H1 (cell line): ENCODE measurements around the gene RTN4. TPM values are rescaled to one million over a fixed set of nuclear protein-coding genes. Genes with fewer than 3 reads are reported as not detected.
A peak's percentile ranks its signal among the peaks of the same experiment; 100 is the strongest.

ENCODE experiments used
- CTCF ChIA-PET: fragments of 300-600 bp; sonication (Branson Sonifier 250); formaldehyde crosslinking; loops from one replicate; lab custom pipeline; 2021; ENCODE audit not compliant: partially characterized antibody; lab: Charles Lee
- POLR2A ChIA-PET: fragments of 300-600 bp; sonication (Branson Sonifier 250); formaldehyde crosslinking; loops from one replicate; lab custom pipeline; 2021; ENCODE audit warnings: inconsistent platforms; ENCODE audit not compliant: partially characterized antibody; lab: Charles Lee
- DNase-seq, 2 experiments: peaks; one replicate each; pipeline versions ENCODE4 v3.0.0 to v3.0.0-alpha.2; 2010 to 2022; ENCODE audit warnings: low spot score in 2 of 2, low read depth in 1 of 2, mixed read lengths in 1 of 2
- FAIRE-seq: peaks from 2 replicates; lab custom pipeline; 2011; peaks lifted over from hg19 to GRCh38; lab: Jason Lieb, UNC
- H2AFZ ChIP-seq: 2 replicates; pipeline ENCODE4 v1.8.1; 2012; ENCODE audit warnings: low read length, inconsistent platforms
- H2AK5ac ChIP-seq: 2 replicates; pipeline ENCODE4 v1.6.1; 2013; ENCODE audit warnings: low read depth, low read length
- H2BK120ac ChIP-seq: replicated peaks from 2 replicates; pipeline ENCODE3; 2013; ENCODE audit warnings: low read depth, low read length, inconsistent platforms
- H2BK12ac ChIP-seq: 2 replicates; pipeline ENCODE4 v1.6.1; 2013; ENCODE audit warnings: low read depth, low read length
- H2BK15ac ChIP-seq: 2 replicates; pipeline ENCODE4 v1.6.1; 2013; ENCODE audit warnings: low read length
- H2BK20ac ChIP-seq: 2 replicates; pipeline ENCODE4 v1.6.1; 2013; ENCODE audit warnings: low read length
- H2BK5ac ChIP-seq: 2 replicates; pipeline ENCODE4 v1.6.1; 2013; ENCODE audit warnings: low read depth, low read length
- H3K14ac ChIP-seq: 2 replicates; pipeline ENCODE4 v1.6.1; 2013; ENCODE audit warnings: inconsistent platforms; ENCODE audit not compliant: insufficient read length
- H3K18ac ChIP-seq: 2 replicates; pipeline ENCODE4 v1.6.1; 2013; ENCODE audit warnings: low read length; ENCODE audit errors: extremely low read depth
- H3K23ac ChIP-seq: 2 replicates; pipeline ENCODE4 v1.6.1; 2013; ENCODE audit warnings: inconsistent platforms; ENCODE audit not compliant: insufficient read length
- H3K23me2 ChIP-seq: 2 replicates; pipeline ENCODE4 v1.6.1; 2013; ENCODE audit warnings: low read depth, low read length
- H3K27ac ChIP-seq: 2 replicates; pipeline ENCODE4 v1.6.1; 2011; ENCODE audit warnings: low read depth, low read length, inconsistent platforms
- H3K27me3 ChIP-seq, 4 experiments: replicated peaks in 1 of 4; 1 replicate in 1 of 4; 2 replicates in 3 of 4; pipeline versions ENCODE4 v1.6.1 to v1.8.1; 2011 to 2013; ENCODE audit warnings: low read length in 3 of 4, mild to moderate bottlenecking in 3 of 4, inconsistent platforms in 2 of 4, mixed read lengths in 2 of 4, moderate library complexity in 1 of 4; ENCODE audit not compliant: control insufficient read depth in 3 of 4, insufficient read depth in 3 of 4; ENCODE audit errors: extremely low read depth in 1 of 4
- H3K36me3 ChIP-seq, 4 experiments: 2 replicates each; pipeline versions ENCODE4 v1.6.1 to v1.8.1; 2011 to 2013; ENCODE audit warnings: mild to moderate bottlenecking in 4 of 4, low read length in 3 of 4, moderate library complexity in 2 of 4, control low read depth in 1 of 4, inconsistent platforms in 1 of 4; ENCODE audit not compliant: insufficient read depth in 4 of 4, control insufficient read depth in 2 of 4
- H3K4ac ChIP-seq: replicated peaks from 2 replicates; pipeline ENCODE3; 2013; ENCODE audit warnings: low read length, low read depth, mixed read lengths, inconsistent platforms; ENCODE audit not compliant: insufficient read length
- H3K4me1 ChIP-seq, 4 experiments: replicated peaks in 1 of 4; 1 replicate in 1 of 4; 2 replicates in 3 of 4; pipeline versions ENCODE4 v1.6.1 to v1.8.1; 2011 to 2013; ENCODE audit warnings: low read length in 3 of 4, inconsistent platforms in 2 of 4, mixed read lengths in 1 of 4; ENCODE audit not compliant: insufficient read depth in 4 of 4, control insufficient read depth in 3 of 4
- H3K4me2 ChIP-seq, 2 experiments: 2 replicates each; pipeline versions ENCODE4 v1.6.1 to v1.8.1; 2011 to 2013; ENCODE audit warnings: low read depth in 2 of 2, low read length in 2 of 2, control low read depth in 1 of 2, inconsistent platforms in 1 of 2, mild to moderate bottlenecking in 1 of 2; ENCODE audit not compliant: insufficient read depth in 1 of 2
- H3K4me3 ChIP-seq, 4 experiments: fragments of 200-600, 300-600 bp in 1 of 4; sonication (generic), shearing (Covaris generic), sonication (Bioruptor Twin) in 1 of 4; 2 replicates each; pipeline versions ENCODE4 v1.5.1 to v1.8.1; 2011 to 2016; ENCODE audit warnings: low read length in 4 of 4, low read depth in 3 of 4, control low read depth in 2 of 4, inconsistent platforms in 2 of 4, mild to moderate bottlenecking in 2 of 4, mixed read lengths in 1 of 4, moderate library complexity in 1 of 4; ENCODE audit not compliant: insufficient read depth in 2 of 4; ENCODE audit errors: extremely low read depth in 1 of 4
- H3K56ac ChIP-seq: replicated peaks from 2 replicates; pipeline ENCODE3; 2013; ENCODE audit warnings: low read depth, mild to moderate bottlenecking, mixed read lengths, low read length, inconsistent platforms; ENCODE audit not compliant: insufficient read length
- H3K79me1 ChIP-seq: 2 replicates; pipeline ENCODE4 v1.6.1; 2013; ENCODE audit warnings: low read depth, low read length, control low read depth
- H3K79me2 ChIP-seq, 2 experiments: 2 replicates each; pipeline versions ENCODE4 v1.6.1 to v1.8.1; 2012 to 2013; ENCODE audit warnings: low read length in 2 of 2, mild to moderate bottlenecking in 2 of 2, inconsistent platforms in 1 of 2; ENCODE audit not compliant: insufficient read depth in 2 of 2, control insufficient read depth in 1 of 2
- H3K9ac ChIP-seq, 4 experiments: replicated peaks in 1 of 4; 1 replicate in 1 of 4; 2 replicates in 3 of 4; pipeline versions ENCODE4 v1.6.1 to v1.8.1; 2011 to 2013; ENCODE audit warnings: low read depth in 3 of 4, low read length in 3 of 4, control low read depth in 2 of 4, mild to moderate bottlenecking in 2 of 4, moderate library complexity in 2 of 4, inconsistent platforms in 1 of 4; ENCODE audit errors: extremely low read depth in 1 of 4
- H3K9me3 ChIP-seq, 2 experiments: 2 replicates each; pipeline versions ENCODE4 v1.6.1 to v1.8.1; 2012 to 2013; ENCODE audit warnings: mild to moderate bottlenecking in 2 of 2, moderate library complexity in 2 of 2, control low read depth in 1 of 2, inconsistent platforms in 1 of 2, low read depth in 1 of 2, low read length in 1 of 2, mixed read lengths in 1 of 2; ENCODE audit not compliant: insufficient read depth in 2 of 2
- H4K20me1 ChIP-seq, 2 experiments: replicated peaks in 1 of 2; 2 replicates each; pipeline versions ENCODE3 to v1.8.1; 2011 to 2013; ENCODE audit warnings: inconsistent platforms in 2 of 2, low read length in 2 of 2, mild to moderate bottlenecking in 1 of 2; ENCODE audit not compliant: insufficient read depth in 2 of 2, control insufficient read depth in 1 of 2
- H4K5ac ChIP-seq: 2 replicates; pipeline ENCODE4 v1.6.1; 2013; ENCODE audit warnings: low read length, low read depth, mixed read lengths, inconsistent platforms; ENCODE audit not compliant: insufficient read length
- H4K8ac ChIP-seq: 2 replicates; pipeline ENCODE4 v1.8.0; 2013; ENCODE audit warnings: mild to moderate bottlenecking, moderate library complexity, low read length, inconsistent platforms; ENCODE audit not compliant: insufficient read depth; ENCODE audit errors: extremely low read depth
- H4K91ac ChIP-seq: replicated peaks from 2 replicates; pipeline ENCODE3; 2013; ENCODE audit warnings: low read length, mixed read lengths, inconsistent platforms; ENCODE audit not compliant: insufficient read length
- BACH1 ChIP-seq: IDR thresholded peaks from 2 replicates; pipeline ENCODE4 v1.6.1; 2012; ENCODE audit warnings: low read length, improper control_type of control experiment
- RAD21 ChIP-seq, 2 experiments: IDR thresholded peaks in 1 of 2; conservative IDR thresholded peaks in 1 of 2; 2 replicates each; pipeline ENCODE4 v1.6.1; 2011; ENCODE audit warnings: low read depth in 2 of 2, low read length in 2 of 2, improper control_type of control experiment in 1 of 2, inconsistent platforms in 1 of 2, mild to moderate bottlenecking in 1 of 2, moderate library complexity in 1 of 2
- WGBS, 2 experiments: shearing (Covaris generic) in 1 of 2; methylation state at CpG; one replicate each; pipeline versions ENCODE4 v1.1.6 to v1.1.7; 2013 to 2015; ENCODE audit warnings: low lambda C conversion rate in 2 of 2, mixed read lengths in 2 of 2, inconsistent platforms in 1 of 2, low coverage in 1 of 2, missing lambda C conversion rate in 1 of 2; ENCODE audit not compliant: insufficient replicate concordance in 2 of 2, insufficient coverage in 1 of 2, insufficient read length in 1 of 2; ENCODE audit errors: extremely low coverage in 1 of 2, missing lambda C conversion rate in 1 of 2; 5-methylcytosine and 5-hydroxymethylcytosine counted together
- polyA plus RNA-seq, 7 experiments: library from polyadenylated mRNA; depleted of rRNA in 3 of 7; stranded (reverse) in 5 of 7; unstranded in 2 of 7; fragments of >200 nt in 5 of 7; fragments of 200-250 nt in 2 of 7; gene quantifications; 1 replicate in 5 of 7; 2 replicates in 1 of 7; 4 replicates in 1 of 7; pipeline versions ENCODE4 v1.2.1 to v1.2.3, GENCODE V29; 2011 to 2013; ENCODE audit warnings: missing spikeins in 2 of 7, mixed read lengths in 2 of 7
- total RNA-seq: library from RNA; stranded (reverse); fragmentation: NEBNext Ultra II Directional; extraction: Animal tissue kit (Norgen Biotek cat#: 25700); gene quantifications from 2 replicates; pipeline ENCODE4 v1.2.1, GENCODE V29; 2021
- TF ChIP-seq, protein P1 (sequence below), 3 experiments: IDR thresholded peaks; 1 replicate in 2 of 3; 2 replicates in 1 of 3; pipeline versions ENCODE4 v1.5.1 to v1.6.1; 2011; ENCODE audit warnings: low read length in 3 of 3, mild to moderate bottlenecking in 3 of 3, inconsistent platforms in 2 of 3, low read depth in 1 of 3, moderate library complexity in 1 of 3; ENCODE audit not compliant: insufficient read depth in 1 of 3; ENCODE audit errors: control extremely low read depth in 1 of 3

The RTN4 gene
- total and polyA plus RNA-seq, 2 of the 8 experiments (the other 6 are each of a cell fraction or from before 2014, with no cell fraction given): 179 to 242 TPM

DNA sequence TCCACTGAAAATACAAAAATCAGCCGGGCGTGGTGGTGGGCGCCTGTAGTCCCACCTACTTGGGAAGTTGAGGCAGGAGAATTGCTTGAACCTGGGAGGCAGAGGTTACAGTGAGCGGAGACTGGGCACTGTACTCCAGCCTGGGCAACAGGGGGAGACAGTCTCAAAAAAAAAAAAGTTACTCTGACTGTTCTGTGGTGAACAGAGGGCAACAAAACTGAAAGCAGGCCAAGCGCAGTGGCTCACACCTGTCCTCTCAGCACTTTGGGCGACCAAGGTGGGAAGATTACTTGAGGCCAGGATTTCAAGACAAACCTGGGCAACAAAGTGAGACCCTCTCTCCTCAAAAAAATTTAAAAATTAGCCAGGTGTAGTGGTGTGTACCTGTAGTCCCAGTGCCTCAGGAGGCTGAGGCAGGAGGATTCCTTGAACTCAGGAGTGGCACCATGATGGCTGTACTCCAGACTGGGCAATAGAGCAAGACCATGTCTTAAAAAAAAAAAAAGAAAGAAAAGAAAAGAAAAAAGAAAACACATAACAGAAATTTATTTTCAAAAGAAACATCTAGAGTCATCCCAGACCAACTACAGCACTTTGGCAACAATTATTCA lies 13.6 kb upstream of the RTN4 start:
- Histone ChIP-seq H2BK5ac (no peak overlapping the region), H2BK120ac (no peak overlapping the region), H3K79me1 (no peaks in the 10 kb centered on the region), H3K56ac (no peak overlapping the region), H3K27ac (no peak overlapping the region), H3K79me2 (no peaks in the 10 kb centered on the region), H2BK12ac (no peak overlapping the region), H3K4me2 (no peak overlapping the region), H4K5ac (no peak overlapping the region), H3K18ac (no peak overlapping the region), H3K27me3 (no peaks in the 10 kb centered on the region), H3K4me3 (no peak overlapping the region), H2BK20ac (no peak overlapping the region), H3K23me2 (no peaks in the 10 kb centered on the region; the same call in 1 of the 2 replicates), H4K20me1 (no peaks in the 10 kb centered on the region), H3K23ac (no peak overlapping the region), H3K9ac (no peak overlapping the region), H2AK5ac (no peak overlapping the region), H2BK15ac (no peak overlapping the region), H3K9me3 (no peaks in the 10 kb centered on the region), H4K8ac (0 out of 2 replicates have a peak overlapping the region, but pooled peaks have one; percentile 51), H3K4ac (no peak overlapping the region), H3K14ac (no peak overlapping the region), H2AFZ (no peak overlapping the region), H4K91ac (no peak overlapping the region), H3K4me1 (no peaks in the 10 kb centered on the region), H3K36me3 (no peaks in the 10 kb centered on the region)
- DNase-seq (no peak), FAIRE-seq (no peak)
- 92% methylated on average over 6 of the region's 6 CpGs; no CpG with 5 or more reads in 1 of the 2 experiments for WGBS, 2 experiments
- TF ChIP-seq, protein P1, sequence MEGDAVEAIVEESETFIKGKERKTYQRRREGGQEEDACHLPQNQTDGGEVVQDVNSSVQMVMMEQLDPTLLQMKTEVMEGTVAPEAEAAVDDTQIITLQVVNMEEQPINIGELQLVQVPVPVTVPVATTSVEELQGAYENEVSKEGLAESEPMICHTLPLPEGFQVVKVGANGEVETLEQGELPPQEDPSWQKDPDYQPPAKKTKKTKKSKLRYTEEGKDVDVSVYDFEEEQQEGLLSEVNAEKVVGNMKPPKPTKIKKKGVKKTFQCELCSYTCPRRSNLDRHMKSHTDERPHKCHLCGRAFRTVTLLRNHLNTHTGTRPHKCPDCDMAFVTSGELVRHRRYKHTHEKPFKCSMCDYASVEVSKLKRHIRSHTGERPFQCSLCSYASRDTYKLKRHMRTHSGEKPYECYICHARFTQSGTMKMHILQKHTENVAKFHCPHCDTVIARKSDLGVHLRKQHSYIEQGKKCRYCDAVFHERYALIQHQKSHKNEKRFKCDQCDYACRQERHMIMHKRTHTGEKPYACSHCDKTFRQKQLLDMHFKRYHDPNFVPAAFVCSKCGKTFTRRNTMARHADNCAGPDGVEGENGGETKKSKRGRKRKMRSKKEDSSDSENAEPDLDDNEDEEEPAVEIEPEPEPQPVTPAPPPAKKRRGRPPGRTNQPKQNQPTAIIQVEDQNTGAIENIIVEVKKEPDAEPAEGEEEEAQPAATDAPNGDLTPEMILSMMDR (IDR thresholded peaks at IDR 0.05; ENCODE audit: control extremely low read depth in 1 of 3, insufficient read depth in 1 of 3, low read depth in 1 of 3, low read length in 3 of 3): peak; percentile 27 to 43 (median 35); a peak in 3 of 4 replicates
- TF ChIP-seq BACH1: no peak
- TF ChIP-seq RAD21 (IDR thresholded peaks at IDR 0.05 in 1 of 2, conservative IDR thresholded peaks at IDR 0.05 in 1 of 2; ENCODE audit: low read depth in 2 of 2, low read length in 2 of 2): peak; percentile 47 to 63
- ChIA-PET POLR2A (no interaction called here), CTCF (interaction anchor here (0.6 to 1.7 kb wide), 6 partner anchors 23 to 112 kb away, joined by 3 to 6 read pairs (median 4); no protein-coding TSS in a partner anchor)
